ENCODE results near the gene CPXM1. TPM values are rescaled to one million over a fixed set of nuclear protein-coding genes. Genes with fewer than 3 reads are reported as not detected.

The CPXM1 gene
- total and polyA plus RNA-seq, 9 of the 15 experiments (the other 6 are each of a cell fraction or from before 2014, with no cell fraction given), result 0.04 to 1.1 (median 0.37) TPM; not detected in 2

DNA sequence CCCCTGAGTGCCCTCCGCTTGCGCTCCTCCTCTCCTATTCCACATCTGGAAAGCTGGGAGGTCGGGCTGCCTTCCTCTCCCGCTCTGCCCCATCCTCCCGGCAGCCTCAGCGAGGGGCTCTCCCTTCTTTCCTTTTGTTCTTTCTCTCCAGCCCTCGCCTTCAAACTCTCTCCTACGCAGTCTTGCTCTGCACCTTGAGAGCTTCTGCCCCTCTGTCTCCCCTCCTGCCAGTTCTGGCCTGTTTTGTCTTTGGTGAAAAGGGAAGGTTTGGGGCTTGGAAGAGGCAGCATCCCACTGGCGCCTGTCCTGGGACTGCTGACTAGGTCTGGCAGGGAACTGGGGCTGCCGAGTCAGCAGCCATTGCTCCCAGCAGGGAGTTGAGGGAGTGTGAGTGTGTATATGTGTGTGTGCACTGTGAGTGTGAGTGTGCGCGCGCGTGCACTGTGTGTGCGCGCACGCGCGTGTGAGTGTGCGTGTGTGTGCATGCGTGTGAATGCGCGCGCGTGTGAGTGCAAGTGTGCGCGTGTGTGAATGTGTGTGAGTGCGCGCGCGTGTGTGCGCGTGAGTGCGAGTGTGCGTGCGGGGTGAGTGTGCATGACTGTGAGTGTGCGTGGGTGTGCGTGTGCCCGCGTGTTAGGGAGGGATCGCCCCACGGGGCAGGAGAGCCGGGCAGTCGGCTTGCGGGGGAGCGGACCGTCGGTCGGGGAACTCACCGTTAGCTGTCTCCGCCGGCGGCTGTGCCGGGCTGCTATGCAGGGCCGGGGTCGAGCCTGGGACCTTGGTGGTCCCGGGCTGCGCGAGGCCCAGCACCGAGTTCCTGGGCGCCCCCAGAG lies 523 bp downstream of the CPXM1 start (continued):
- TF ChIP-seq, protein P1, sequence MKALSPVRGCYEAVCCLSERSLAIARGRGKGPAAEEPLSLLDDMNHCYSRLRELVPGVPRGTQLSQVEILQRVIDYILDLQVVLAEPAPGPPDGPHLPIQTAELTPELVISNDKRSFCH (CRISPR knock-in tag; IDR thresholded peaks at IDR 0.05), result no peak
- TF ChIP-seq, protein P1 (tag; IDR thresholded peaks at IDR 0.05), result 0 out of 2 replicates have a peak, but pooled peaks have one; percentile 21
- TF ChIP-seq, protein P2, sequence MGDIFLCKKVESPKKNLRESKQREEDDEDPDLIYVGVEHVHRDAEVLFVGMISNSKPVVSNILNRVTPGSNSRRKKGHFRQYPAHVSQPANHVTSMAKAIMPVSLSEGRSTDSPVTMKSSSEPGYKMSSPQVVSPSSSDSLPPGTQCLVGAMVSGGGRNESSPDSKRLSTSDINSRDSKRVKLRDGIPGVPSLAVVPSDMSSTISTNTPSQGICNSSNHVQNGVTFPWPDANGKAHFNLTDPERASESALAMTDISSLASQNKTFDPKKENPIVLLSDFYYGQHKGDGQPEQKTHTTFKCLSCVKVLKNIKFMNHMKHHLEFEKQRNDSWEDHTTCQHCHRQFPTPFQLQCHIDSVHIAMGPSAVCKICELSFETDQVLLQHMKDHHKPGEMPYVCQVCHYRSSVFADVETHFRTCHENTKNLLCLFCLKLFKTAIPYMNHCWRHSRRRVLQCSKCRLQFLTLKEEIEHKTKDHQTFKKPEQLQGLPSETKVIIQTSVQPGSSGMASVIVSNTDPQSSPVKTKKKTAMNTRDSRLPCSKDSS (IDR thresholded peaks at IDR 0.05; ENCODE audit: low read depth, partially characterized antibody), result no peak
- TF ChIP-seq HMGN3 (IDR thresholded peaks at IDR 0.05; ENCODE audit: borderline replicate concordance, extremely low read depth, insufficient read length, low read depth, low read length) (no peak), MCM3 (IDR thresholded peaks at IDR 0.05) (no peak), RUNX1 (IDR thresholded peaks at IDR 0.05; ENCODE audit: low read depth) (no peak), BCOR (IDR thresholded peaks at IDR 0.05) (no peak), CEBPB (tag; IDR thresholded peaks at IDR 0.05) (no peak), PHB (CRISPR knock-in tag; IDR thresholded peaks at IDR 0.05) (no peak), ZNF717 (CRISPR knock-in tag; IDR thresholded peaks at IDR 0.05) (no peak), ZNF175 (CRISPR knock-in tag; IDR thresholded peaks at IDR 0.05; ENCODE audit: low read depth) (no peak), ZNF282 (CRISPR knock-in tag; IDR thresholded peaks at IDR 0.05) (0 out of 2 replicates have a peak, but pooled peaks have one; percentile 60), GATAD2A (IDR thresholded peaks at IDR 0.05) (no peak), PRPF4 (IDR thresholded peaks at IDR 0.05; ENCODE audit: insufficient read depth, low read depth, low read length, poor library complexity, severe bottlenecking) (no peak), RB1 (IDR thresholded peaks at IDR 0.05; ENCODE audit: low read depth) (0 out of 2 replicates have a peak, but pooled peaks have one; percentile 18), ZNF444 (CRISPR knock-in tag; IDR thresholded peaks at IDR 0.05) (no peak)
- TF ChIP-seq, protein P3, sequence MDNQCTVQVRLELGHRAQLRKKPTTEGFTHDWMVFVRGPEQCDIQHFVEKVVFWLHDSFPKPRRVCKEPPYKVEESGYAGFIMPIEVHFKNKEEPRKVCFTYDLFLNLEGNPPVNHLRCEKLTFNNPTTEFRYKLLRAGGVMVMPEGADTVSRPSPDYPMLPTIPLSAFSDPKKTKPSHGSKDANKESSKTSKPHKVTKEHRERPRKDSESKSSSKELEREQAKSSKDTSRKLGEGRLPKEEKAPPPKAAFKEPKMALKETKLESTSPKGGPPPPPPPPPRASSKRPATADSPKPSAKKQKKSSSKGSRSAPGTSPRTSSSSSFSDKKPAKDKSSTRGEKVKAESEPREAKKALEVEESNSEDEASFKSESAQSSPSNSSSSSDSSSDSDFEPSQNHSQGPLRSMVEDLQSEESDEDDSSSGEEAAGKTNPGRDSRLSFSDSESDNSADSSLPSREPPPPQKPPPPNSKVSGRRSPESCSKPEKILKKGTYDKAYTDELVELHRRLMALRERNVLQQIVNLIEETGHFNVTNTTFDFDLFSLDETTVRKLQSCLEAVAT (IDR thresholded peaks at IDR 0.05), result no peak
- TF ChIP-seq, protein P4, sequence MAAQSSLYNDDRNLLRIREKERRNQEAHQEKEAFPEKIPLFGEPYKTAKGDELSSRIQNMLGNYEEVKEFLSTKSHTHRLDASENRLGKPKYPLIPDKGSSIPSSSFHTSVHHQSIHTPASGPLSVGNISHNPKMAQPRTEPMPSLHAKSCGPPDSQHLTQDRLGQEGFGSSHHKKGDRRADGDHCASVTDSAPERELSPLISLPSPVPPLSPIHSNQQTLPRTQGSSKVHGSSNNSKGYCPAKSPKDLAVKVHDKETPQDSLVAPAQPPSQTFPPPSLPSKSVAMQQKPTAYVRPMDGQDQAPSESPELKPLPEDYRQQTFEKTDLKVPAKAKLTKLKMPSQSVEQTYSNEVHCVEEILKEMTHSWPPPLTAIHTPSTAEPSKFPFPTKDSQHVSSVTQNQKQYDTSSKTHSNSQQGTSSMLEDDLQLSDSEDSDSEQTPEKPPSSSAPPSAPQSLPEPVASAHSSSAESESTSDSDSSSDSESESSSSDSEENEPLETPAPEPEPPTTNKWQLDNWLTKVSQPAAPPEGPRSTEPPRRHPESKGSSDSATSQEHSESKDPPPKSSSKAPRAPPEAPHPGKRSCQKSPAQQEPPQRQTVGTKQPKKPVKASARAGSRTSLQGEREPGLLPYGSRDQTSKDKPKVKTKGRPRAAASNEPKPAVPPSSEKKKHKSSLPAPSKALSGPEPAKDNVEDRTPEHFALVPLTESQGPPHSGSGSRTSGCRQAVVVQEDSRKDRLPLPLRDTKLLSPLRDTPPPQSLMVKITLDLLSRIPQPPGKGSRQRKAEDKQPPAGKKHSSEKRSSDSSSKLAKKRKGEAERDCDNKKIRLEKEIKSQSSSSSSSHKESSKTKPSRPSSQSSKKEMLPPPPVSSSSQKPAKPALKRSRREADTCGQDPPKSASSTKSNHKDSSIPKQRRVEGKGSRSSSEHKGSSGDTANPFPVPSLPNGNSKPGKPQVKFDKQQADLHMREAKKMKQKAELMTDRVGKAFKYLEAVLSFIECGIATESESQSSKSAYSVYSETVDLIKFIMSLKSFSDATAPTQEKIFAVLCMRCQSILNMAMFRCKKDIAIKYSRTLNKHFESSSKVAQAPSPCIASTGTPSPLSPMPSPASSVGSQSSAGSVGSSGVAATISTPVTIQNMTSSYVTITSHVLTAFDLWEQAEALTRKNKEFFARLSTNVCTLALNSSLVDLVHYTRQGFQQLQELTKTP (IDR thresholded peaks at IDR 0.05; ENCODE audit: low read depth in 1 of 2, partially characterized antibody in 2 of 2), result no peak

All from K562 (cell line).